IMR-90 (cell line): ENCODE results near the gene FAM168B. TPM values are rescaled to one million over a fixed set of nuclear protein-coding genes. Genes with fewer than 3 reads are reported as not detected.
"Not testable (repeated sequence)": the region's sequence is repeated elsewhere in the genome, so short reads cannot be mapped to it uniquely, and the experiment has no call there.

Experiments used
- ATAC-seq: fragments of 200-7000 bp; cut with Tn5 transposase; 2 replicates; pipeline ENCODE4 v1.9.1; 2020; ENCODE audit warnings: low read depth, mild to moderate bottlenecking, moderate library complexity
- BruUV-seq: library from RNA; stranded (reverse); fragments of 400-500 nt; replicated peaks from 2 replicates; lab custom pipeline; 2021; lab: Mats Ljungman, UMichigan
- CTCF ChIA-PET: fragments of 300-600 bp; formaldehyde crosslinking; extraction: SDS; loops from one replicate; lab custom pipeline; 2021; ENCODE audit warnings: antibody characterized with exemption; lab: Yijun Ruan, JAX
- POLR2A ChIA-PET: fragments of 300-600 bp; sonication (Branson Sonifier 250); formaldehyde crosslinking; loops from one replicate; lab custom pipeline; 2022; ENCODE audit warnings: antibody characterized with exemption; ENCODE audit not compliant: unreplicated experiment; lab: Charles Lee
- DNase-seq: peaks from one replicate; pipeline ENCODE4 v3.0.0; 2013
- H2AFZ ChIP-seq: replicated peaks from 2 replicates; pipeline ENCODE3; 2013; ENCODE audit warnings: low read length, mild to moderate bottlenecking; ENCODE audit not compliant: poor library complexity
- H2AK5ac ChIP-seq: 2 replicates; pipeline ENCODE4 v1.6.1; 2013; ENCODE audit warnings: low read depth, low read length, inconsistent platforms
- H2AK9ac ChIP-seq: replicated peaks from 2 replicates; pipeline ENCODE3; 2013; ENCODE audit warnings: mild to moderate bottlenecking, low read depth, low read length, moderate library complexity; ENCODE audit not compliant: poor library complexity
- H2BK120ac ChIP-seq: 2 replicates; pipeline ENCODE4 v1.6.1; 2013; ENCODE audit warnings: low read depth, low read length, inconsistent platforms
- H2BK15ac ChIP-seq: 3 replicates; pipeline ENCODE4 v1.6.1; 2013; ENCODE audit warnings: low read depth, low read length, inconsistent platforms
- H2BK20ac ChIP-seq: 2 replicates; pipeline ENCODE4 v1.6.1; 2013; ENCODE audit warnings: low read depth, mild to moderate bottlenecking, inconsistent platforms, low read length, moderate library complexity
- H2BK5ac ChIP-seq: 2 replicates; pipeline ENCODE4 v1.6.1; 2013; ENCODE audit warnings: mild to moderate bottlenecking, low read depth, low read length, inconsistent platforms; ENCODE audit not compliant: poor library complexity, severe bottlenecking
- H3K14ac ChIP-seq: replicated peaks from 2 replicates; pipeline ENCODE4 v1.6.1; 2013; ENCODE audit warnings: low read depth, low read length, inconsistent platforms
- H3K18ac ChIP-seq: 2 replicates; pipeline ENCODE4 v1.6.1; 2013; ENCODE audit warnings: low read depth, low read length, control low read depth
- H3K23ac ChIP-seq: 2 replicates; pipeline ENCODE4 v1.6.1; 2013; ENCODE audit warnings: low read depth, low read length, inconsistent platforms
- H3K27ac ChIP-seq: 2 replicates; pipeline ENCODE4 v1.5.1; 2013; ENCODE audit warnings: mild to moderate bottlenecking, control low read depth, low read length; ENCODE audit not compliant: insufficient read depth
- H3K27me3 ChIP-seq: 2 replicates; pipeline ENCODE4 v1.6.1; 2013; ENCODE audit warnings: low read length; ENCODE audit not compliant: control insufficient read depth, insufficient read depth
- H3K36me3 ChIP-seq: 2 replicates; pipeline ENCODE4 v1.6.1; 2013; ENCODE audit warnings: low read length, mixed read lengths; ENCODE audit not compliant: control insufficient read depth, insufficient read depth
- H3K4ac ChIP-seq: 2 replicates; pipeline ENCODE4 v1.6.1; 2013; ENCODE audit warnings: low read depth, low read length, inconsistent platforms
- H3K4me1 ChIP-seq: 2 replicates; pipeline ENCODE4 v1.6.1; 2013; ENCODE audit warnings: low read length, mixed read lengths; ENCODE audit not compliant: control insufficient read depth, insufficient read depth
- H3K4me2 ChIP-seq: 2 replicates; pipeline ENCODE4 v1.6.1; 2013; ENCODE audit warnings: low read depth, mild to moderate bottlenecking, control low read depth, low read length, moderate library complexity
- H3K4me3 ChIP-seq: 2 replicates; pipeline ENCODE4 v1.5.1; 2013; ENCODE audit warnings: low read depth, mild to moderate bottlenecking, control low read depth, low read length, moderate library complexity; ENCODE audit not compliant: insufficient read depth
- H3K56ac ChIP-seq: 2 replicates; pipeline ENCODE4 v1.6.1; 2013; ENCODE audit warnings: low read length, inconsistent platforms; ENCODE audit not compliant: insufficient read depth; ENCODE audit errors: extremely low read depth
- H3K79me1 ChIP-seq, 2 experiments: 2 replicates each; pipeline ENCODE4 v1.6.1; 2013; ENCODE audit warnings: low read length in 2 of 2, inconsistent platforms in 1 of 2, low read depth in 1 of 2
- H3K9ac ChIP-seq: 2 replicates; pipeline ENCODE4 v1.6.1; 2013; ENCODE audit warnings: low read depth, low read length, control low read depth
- H3K9me1 ChIP-seq: 2 replicates; pipeline ENCODE4 v1.6.1; 2013; ENCODE audit warnings: low read length, inconsistent platforms; ENCODE audit not compliant: insufficient read depth
- H3K9me3 ChIP-seq: 2 replicates; pipeline ENCODE4 v1.6.1; 2013; ENCODE audit warnings: low read length; ENCODE audit not compliant: control insufficient read depth, insufficient read depth
- H4K20me1 ChIP-seq: 2 replicates; pipeline ENCODE4 v1.6.1; 2013; ENCODE audit warnings: low read length, inconsistent platforms; ENCODE audit not compliant: insufficient read depth
- H4K5ac ChIP-seq: 2 replicates; pipeline ENCODE4 v1.6.1; 2013; ENCODE audit warnings: mild to moderate bottlenecking, low read depth, low read length, control low read depth
- H4K8ac ChIP-seq, 2 experiments: 2 replicates each; pipeline ENCODE4 v1.6.1; 2013; ENCODE audit warnings: low read depth in 2 of 2, low read length in 2 of 2, control low read depth in 1 of 2, inconsistent platforms in 1 of 2
- H4K91ac ChIP-seq: 2 replicates; pipeline ENCODE4 v1.6.1; 2013; ENCODE audit warnings: low read depth, low read length, inconsistent platforms; ENCODE audit not compliant: insufficient read depth
- WGBS, 2 experiments: methylation state at CpG; one replicate each; pipeline versions ENCODE4 v1.1.5 to v1.1.7; 2013; ENCODE audit warnings: missing lambda C conversion rate in 2 of 2; ENCODE audit not compliant: insufficient read length in 1 of 2; ENCODE audit errors: extremely low coverage in 2 of 2; 5-methylcytosine and 5-hydroxymethylcytosine counted together
- dilution Hi-C: fragments of 300-500 bp; cut with HindIII; formaldehyde crosslinking; loops from one replicate; pipeline ENCODE4 v1.14.3; 2018; ENCODE audit warnings: low sequenced_read_pairs; ENCODE audit not compliant: unreplicated experiment
- in situ Hi-C: fragments of 300-500 bp; cut with MboI; formaldehyde crosslinking; loops from 3 replicates; pipeline ENCODE4 v1.14.3; 2019; ENCODE audit warnings: low sequenced_read_pairs, inconsistent platforms, mixed read lengths
- intact Hi-C: fragments of 100-400 bp; cut with micrococcal nuclease; formaldehyde crosslinking; loops from 2 replicates; pipeline ENCODE4 v1.10.0; 2022
- polyA plus RNA-seq, 3 experiments: library from polyadenylated mRNA; depleted of rRNA; stranded (reverse); fragments of >200 nt; gene quantifications; 2 replicates each; pipeline ENCODE4 v1.2.3, GENCODE V29; 2012; ENCODE audit warnings: low replicate concordance in 1 of 3
- total RNA-seq: library from RNA; depleted of rRNA; stranded (reverse); fragments of >200 nt; gene quantifications from 2 replicates; pipeline ENCODE4 v1.2.3, GENCODE V29; 2012

Gene FAM168B
- total and polyA plus RNA-seq, 2 of the 4 experiments (the other 2 are of a cell fraction): 76.4 to 106 TPM

GRCh38 chr2:131068172-131068571 lies 25.1 kb downstream of the FAM168B start:
- H2BK15ac ChIP-seq, H2BK20ac ChIP-seq, H2BK120ac ChIP-seq, dilution Hi-C loops, H2AFZ ChIP-seq, CTCF ChIA-PET, H3K56ac ChIP-seq, intact Hi-C loops, H3K4me2 ChIP-seq, POLR2A ChIA-PET, H3K23ac ChIP-seq, H2AK9ac ChIP-seq, H3K9ac ChIP-seq, H2AK5ac ChIP-seq, H4K8ac ChIP-seq, H3K9me3 ChIP-seq, H3K27me3 ChIP-seq, ATAC-seq, H3K27ac ChIP-seq, H2BK5ac ChIP-seq, H3K18ac ChIP-seq, DNase-seq, H4K91ac ChIP-seq, in situ Hi-C loops, H3K9me1 ChIP-seq, H4K5ac ChIP-seq, H3K4me3 ChIP-seq, H3K4ac ChIP-seq, H3K14ac ChIP-seq, BruUV-seq: not testable (repeated sequence)
- 100% methylated on average over 2 of the region's 6 CpGs; no CpG with 5 or more reads in 1 of the 2 experiments for WGBS, 2 experiments
- Histone ChIP-seq H3K79me1 (peaks cover 26 to 60% of the 10 kb centered on the region in 2 experiments), H3K4me1 (peaks cover 11% of the 10 kb centered on the region), H4K20me1 (peaks cover 66% of the 10 kb centered on the region), H3K36me3 (peaks cover 38% of the 10 kb centered on the region)
